Measurements from ENCODE around the gene GTF2H3.

Gene GTF2H3

DNA sequence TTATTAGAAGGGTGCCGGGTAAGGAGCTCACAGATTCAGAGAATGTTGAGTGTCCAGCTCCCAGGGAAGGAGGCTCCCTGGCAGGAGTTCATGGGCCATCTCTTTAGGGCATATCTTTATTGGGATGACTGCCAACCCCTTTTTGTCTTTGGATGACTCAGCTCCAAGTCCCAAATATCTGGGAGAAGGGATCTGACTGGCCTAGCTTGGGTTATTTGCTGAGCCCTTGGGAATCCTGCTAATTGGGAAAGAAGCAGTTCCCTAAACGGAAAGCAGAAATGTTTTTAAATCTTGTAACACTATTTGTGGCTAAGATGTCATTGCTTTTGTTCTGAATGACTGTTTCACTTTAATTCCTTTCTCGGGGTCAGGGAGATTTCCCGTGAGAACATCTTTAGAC lies 19.1 kb upstream of the GTF2H3 start:
- Histone ChIP-seq H3K27me3 (ENCODE audit: insufficient read depth, low read length, poor library complexity, severe bottlenecking) (no peaks in the 10 kb centered on the region), H4K20me1 (ENCODE audit: insufficient read depth, low read length, poor library complexity, severe bottlenecking) (peaks cover 3% of the 10 kb centered on the region), H3K9ac (ENCODE audit: low read depth, low read length, poor library complexity, severe bottlenecking) (no peak overlapping the region), H3K9me3 (ENCODE audit: insufficient read depth, low read depth, low read length) (no peaks in the 10 kb centered on the region), H3K4me3 (ENCODE audit: low read length, poor library complexity, severe bottlenecking) (no peak overlapping the region), H3K4me1 (ENCODE audit: insufficient read depth, low read length, poor library complexity, severe bottlenecking) (no peaks in the 10 kb centered on the region), H3K79me2 (ENCODE audit: insufficient read depth, low read length) (peaks cover 18% of the 10 kb centered on the region; the same call in 1 of the 2 replicates), H3K9me2 (replicated peaks; ENCODE audit: low read depth, low read length) (no peaks in the 10 kb centered on the region), H3K36me3 (ENCODE audit: insufficient read depth, low read length) (peaks cover 89% of the 10 kb centered on the region), H3F3A (ENCODE audit: low read depth) (no peaks in the 10 kb centered on the region; the same call in 1 of the 2 replicates), H2AFZ (ENCODE audit: low read length) (no peak overlapping the region), H3K4me2 (ENCODE audit: low read depth, low read length, poor library complexity, severe bottlenecking) (no peak overlapping the region)
- TF ChIP-seq, protein P1, sequence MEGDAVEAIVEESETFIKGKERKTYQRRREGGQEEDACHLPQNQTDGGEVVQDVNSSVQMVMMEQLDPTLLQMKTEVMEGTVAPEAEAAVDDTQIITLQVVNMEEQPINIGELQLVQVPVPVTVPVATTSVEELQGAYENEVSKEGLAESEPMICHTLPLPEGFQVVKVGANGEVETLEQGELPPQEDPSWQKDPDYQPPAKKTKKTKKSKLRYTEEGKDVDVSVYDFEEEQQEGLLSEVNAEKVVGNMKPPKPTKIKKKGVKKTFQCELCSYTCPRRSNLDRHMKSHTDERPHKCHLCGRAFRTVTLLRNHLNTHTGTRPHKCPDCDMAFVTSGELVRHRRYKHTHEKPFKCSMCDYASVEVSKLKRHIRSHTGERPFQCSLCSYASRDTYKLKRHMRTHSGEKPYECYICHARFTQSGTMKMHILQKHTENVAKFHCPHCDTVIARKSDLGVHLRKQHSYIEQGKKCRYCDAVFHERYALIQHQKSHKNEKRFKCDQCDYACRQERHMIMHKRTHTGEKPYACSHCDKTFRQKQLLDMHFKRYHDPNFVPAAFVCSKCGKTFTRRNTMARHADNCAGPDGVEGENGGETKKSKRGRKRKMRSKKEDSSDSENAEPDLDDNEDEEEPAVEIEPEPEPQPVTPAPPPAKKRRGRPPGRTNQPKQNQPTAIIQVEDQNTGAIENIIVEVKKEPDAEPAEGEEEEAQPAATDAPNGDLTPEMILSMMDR (conservative IDR thresholded peaks at IDR 0.05; ENCODE audit: low read length), result no peak
- no peak for TF ChIP-seq EZH2phosphoT487 (IDR thresholded peaks at IDR 0.05; ENCODE audit: borderline replicate concordance)

DNA sequence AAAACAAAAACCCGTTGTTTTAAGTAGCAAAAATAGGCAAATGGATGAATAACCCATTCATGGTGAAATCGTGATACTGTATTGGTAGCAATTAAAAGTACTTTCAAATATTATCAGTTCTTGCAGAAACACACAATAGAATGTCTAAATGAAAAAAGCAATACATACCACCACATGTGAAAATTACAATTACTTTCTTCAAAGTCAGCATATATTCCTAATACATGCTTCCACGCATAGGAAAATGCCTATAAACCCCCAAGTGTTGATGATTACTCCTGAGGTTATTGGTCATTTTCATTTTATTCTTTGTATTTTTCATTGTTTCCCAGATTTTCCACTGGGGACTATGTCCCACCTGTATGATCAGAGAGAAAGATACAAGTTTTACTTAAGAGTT lies 16.5 kb upstream of the GTF2H3 start:
- Histone ChIP-seq H3K27me3 (ENCODE audit: insufficient read depth, low read length, poor library complexity, severe bottlenecking) (no peaks in the 10 kb centered on the region), H3K79me2 (ENCODE audit: insufficient read depth, low read length) (peaks cover 5% of the 10 kb centered on the region; the same call in 1 of the 2 replicates), H3K36me3 (ENCODE audit: insufficient read depth, low read length) (peaks cover 90% of the 10 kb centered on the region), H3K4me3 (ENCODE audit: low read length, poor library complexity, severe bottlenecking) (no peak overlapping the region), H3K9me3 (ENCODE audit: insufficient read depth, low read depth, low read length) (no peaks in the 10 kb centered on the region), H3K4me2 (ENCODE audit: low read depth, low read length, poor library complexity, severe bottlenecking) (no peak overlapping the region), H2AFZ (ENCODE audit: low read length) (no peak overlapping the region), H3K9me2 (replicated peaks; ENCODE audit: low read depth, low read length) (no peaks in the 10 kb centered on the region), H3K4me1 (ENCODE audit: insufficient read depth, low read length, poor library complexity, severe bottlenecking) (no peaks in the 10 kb centered on the region), H4K20me1 (ENCODE audit: insufficient read depth, low read length, poor library complexity, severe bottlenecking) (no peaks in the 10 kb centered on the region), H3K9ac (ENCODE audit: low read depth, low read length, poor library complexity, severe bottlenecking) (no peak overlapping the region), H3F3A (ENCODE audit: low read depth) (no peaks in the 10 kb centered on the region; the same call in 1 of the 2 replicates)
- no peak for TF ChIP-seq EZH2phosphoT487 (IDR thresholded peaks at IDR 0.05; ENCODE audit: borderline replicate concordance)
- TF ChIP-seq, protein P1 (conservative IDR thresholded peaks at IDR 0.05; ENCODE audit: low read length), result no peak

DNA sequence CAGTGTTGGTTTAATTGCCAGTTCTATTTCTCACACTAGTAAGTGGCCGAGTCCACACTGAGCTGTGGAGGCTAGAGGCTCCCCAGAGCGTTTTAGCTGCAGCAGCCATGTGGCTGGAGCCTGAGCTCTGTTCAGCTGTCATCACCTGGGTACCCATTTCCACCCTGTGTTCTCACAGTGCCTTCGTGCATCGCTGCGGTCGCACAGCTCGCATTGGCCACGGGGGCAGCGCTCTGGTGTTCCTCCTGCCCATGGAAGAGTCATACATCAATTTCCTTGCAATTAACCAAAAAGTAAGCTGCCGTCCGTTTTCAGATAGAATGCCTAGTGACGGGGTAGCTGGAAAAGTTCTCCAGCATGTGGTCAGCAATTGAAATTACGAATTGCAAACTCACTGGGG lies 16.0 kb upstream of the GTF2H3 start:
- H3K9ac ChIP-seq (ENCODE audit: low read depth, low read length, poor library complexity, severe bottlenecking), result no peak overlapping the region
- H3K36me3 ChIP-seq (ENCODE audit: insufficient read depth, low read length), result peaks cover 90% of the 10 kb centered on the region
- H3K4me3 ChIP-seq (ENCODE audit: low read length, poor library complexity, severe bottlenecking), result no peak overlapping the region
- no peak overlapping the region for H2AFZ ChIP-seq (ENCODE audit: low read length)
- H3K79me2 ChIP-seq (ENCODE audit: insufficient read depth, low read length), result peaks cover 4% of the 10 kb centered on the region; the same call in 1 of the 2 replicates
- H3K4me1 ChIP-seq (ENCODE audit: insufficient read depth, low read length, poor library complexity, severe bottlenecking), result no peaks in the 10 kb centered on the region
- no peaks in the 10 kb centered on the region for H3K9me2 ChIP-seq (replicated peaks; ENCODE audit: low read depth, low read length)
- no peaks in the 10 kb centered on the region; the same call in 1 of the 2 replicates for H3F3A ChIP-seq (ENCODE audit: low read depth)
- TF ChIP-seq, protein P1 (conservative IDR thresholded peaks at IDR 0.05; ENCODE audit: low read length), result no peak
- TF ChIP-seq EZH2phosphoT487 (IDR thresholded peaks at IDR 0.05; ENCODE audit: borderline replicate concordance), result no peak
- H3K27me3 ChIP-seq (ENCODE audit: insufficient read depth, low read length, poor library complexity, severe bottlenecking), result no peaks in the 10 kb centered on the region
- H4K20me1 ChIP-seq (ENCODE audit: insufficient read depth, low read length, poor library complexity, severe bottlenecking), result no peaks in the 10 kb centered on the region
- H3K4me2 ChIP-seq (ENCODE audit: low read depth, low read length, poor library complexity, severe bottlenecking), result no peak overlapping the region
- H3K9me3 ChIP-seq (ENCODE audit: insufficient read depth, low read depth, low read length), result no peaks in the 10 kb centered on the region
